NCI-H526 treated with DMSO at 0.1 percent for 48 hours (cell line): ENCODE data around the gene EGFR.

ENCODE experiments used
- DNase-seq: peaks from one replicate; lab custom pipeline; 2025; lab: John Stamatoyannopoulos, UW

EGFR gene

DNA sequence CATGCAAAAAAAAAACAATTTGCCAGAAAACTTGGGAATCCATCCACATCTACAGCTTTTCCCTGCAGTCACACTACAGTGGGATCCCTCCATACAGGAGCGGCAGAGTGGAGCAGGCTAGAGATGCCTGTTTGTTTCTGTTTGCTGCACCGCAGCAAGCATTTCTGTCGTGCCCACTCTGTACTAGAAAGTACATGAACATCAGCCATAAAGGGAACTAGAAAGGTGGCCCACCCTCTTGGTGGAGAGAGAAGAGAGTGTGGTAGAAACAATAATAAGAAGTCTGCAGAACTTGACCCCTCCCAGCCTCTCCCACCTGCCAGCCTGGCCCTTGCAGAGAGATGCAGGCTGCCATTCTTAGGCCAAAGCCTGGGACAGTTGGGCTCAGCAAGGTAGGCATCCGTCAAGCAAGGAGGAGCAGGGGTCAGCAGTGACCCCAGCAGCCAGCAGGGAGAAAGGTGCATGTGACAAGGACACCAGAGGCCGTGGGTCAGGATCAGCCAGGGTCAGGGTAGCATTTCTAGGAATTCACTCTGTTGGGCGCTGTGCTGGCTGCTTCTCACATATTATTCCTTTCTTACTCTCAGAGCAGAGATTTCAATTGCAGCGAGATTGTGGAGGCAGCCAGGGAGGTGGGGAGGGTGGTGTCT, 171.8 kb downstream of the EGFR start:
- no peak for DNase-seq

DNA sequence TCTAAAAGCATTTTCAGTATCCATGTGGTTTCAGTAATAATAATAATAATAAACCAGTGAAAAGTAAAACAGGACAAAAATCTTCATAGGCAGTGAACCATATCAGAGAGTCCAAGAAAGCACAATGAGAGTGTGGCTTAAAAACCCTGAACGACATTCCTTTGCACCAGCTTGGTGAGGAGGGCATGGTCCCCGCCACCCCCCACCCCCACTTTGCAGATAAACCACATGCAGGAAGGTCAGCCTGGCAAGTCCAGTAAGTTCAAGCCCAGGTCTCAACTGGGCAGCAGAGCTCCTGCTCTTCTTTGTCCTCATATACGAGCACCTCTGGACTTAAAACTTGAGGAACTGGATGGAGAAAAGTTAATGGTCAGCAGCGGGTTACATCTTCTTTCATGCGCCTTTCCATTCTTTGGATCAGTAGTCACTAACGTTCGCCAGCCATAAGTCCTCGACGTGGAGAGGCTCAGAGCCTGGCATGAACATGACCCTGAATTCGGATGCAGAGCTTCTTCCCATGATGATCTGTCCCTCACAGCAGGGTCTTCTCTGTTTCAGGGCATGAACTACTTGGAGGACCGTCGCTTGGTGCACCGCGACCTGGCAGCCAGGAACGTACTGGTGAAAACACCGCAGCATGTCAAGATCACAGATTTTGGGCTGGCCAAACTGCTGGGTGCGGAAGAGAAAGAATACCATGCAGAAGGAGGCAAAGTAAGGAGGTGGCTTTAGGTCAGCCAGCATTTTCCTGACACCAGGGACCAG, 172.5 kb downstream of the EGFR start:
- no peak for DNase-seq

DNA sequence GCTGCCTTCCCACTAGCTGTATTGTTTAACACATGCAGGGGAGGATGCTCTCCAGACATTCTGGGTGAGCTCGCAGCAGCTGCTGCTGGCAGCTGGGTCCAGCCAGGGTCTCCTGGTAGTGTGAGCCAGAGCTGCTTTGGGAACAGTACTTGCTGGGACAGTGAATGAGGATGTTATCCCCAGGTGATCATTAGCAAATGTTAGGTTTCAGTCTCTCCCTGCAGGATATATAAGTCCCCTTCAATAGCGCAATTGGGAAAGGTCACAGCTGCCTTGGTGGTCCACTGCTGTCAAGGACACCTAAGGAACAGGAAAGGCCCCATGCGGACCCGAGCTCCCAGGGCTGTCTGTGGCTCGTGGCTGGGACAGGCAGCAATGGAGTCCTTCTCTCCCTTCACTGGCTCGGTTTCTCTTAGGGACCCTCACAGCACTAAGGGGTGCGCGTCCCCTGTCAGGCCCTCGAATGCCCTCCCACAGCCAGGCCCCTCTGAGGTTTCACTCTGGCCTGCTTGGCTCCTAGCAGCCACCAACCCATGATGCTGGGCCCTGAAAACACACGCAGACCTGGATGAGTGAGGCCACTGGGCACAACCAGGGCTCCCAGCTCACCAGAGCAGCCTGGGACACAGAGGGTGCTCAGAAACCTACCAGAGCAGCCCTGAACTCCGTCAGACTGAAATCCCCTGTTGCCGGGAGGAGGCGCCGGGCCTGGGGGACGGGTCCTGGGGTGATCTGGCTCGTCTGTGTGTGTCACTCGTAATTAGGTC, 173.3 kb downstream of the EGFR start:
- no peak for DNase-seq

DNA sequence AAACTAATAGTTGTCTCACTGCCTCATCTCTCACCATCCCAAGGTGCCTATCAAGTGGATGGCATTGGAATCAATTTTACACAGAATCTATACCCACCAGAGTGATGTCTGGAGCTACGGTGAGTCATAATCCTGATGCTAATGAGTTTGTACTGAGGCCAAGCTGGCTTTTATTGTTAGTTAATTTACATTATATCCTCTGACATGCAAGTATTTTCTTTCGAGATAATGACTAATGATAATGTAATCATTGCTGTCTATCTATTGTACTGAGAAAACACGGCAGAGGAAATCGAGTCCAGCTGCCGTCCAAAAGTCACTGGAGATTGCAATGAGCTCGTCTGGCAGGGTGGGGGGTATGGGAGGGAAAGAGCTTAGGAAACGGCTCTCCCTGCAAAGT, 173.9 kb downstream of the EGFR start:
- no peak for DNase-seq

DNA sequence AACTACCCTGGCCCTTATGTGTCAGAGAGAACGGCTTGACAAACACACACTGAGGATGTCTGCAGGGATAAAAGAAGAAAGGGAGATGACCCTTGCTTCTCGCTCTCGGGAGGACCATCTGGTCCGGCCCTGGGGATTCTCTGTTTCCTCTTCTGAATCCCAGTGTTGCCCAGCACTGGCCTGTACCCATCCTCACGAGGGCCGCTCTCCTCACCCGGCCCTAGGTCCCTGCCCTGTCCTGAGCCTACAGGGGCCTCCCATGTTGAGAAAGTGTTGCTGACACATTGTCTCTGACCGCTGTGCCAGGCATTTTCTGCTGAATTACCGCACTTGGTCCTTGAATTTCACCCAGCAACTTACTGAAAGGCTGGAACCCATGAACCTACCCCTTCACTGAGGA, 174.4 kb downstream of the EGFR start:
- DNase-seq: no peak

DNA sequence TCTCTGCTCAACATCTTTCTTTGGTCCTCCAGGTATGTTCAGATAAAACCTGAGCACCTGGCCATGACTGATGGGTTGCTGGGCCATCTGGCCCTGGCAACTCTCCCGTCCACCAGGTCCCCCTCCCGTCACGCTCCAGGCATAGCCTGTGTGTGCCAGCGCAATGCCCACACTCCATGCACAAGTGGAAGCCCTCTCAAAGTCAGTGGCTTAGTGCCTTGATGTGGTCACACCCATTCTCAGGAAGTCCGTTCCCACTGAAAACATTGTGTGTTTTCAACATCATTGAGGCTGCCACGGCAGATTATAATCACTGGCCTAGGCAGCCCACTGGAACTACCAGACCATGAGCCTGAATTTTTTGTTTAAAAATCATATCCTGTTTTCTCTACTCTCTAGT, 175.7 kb downstream of the EGFR start:
- DNase-seq: no peak

DNA sequence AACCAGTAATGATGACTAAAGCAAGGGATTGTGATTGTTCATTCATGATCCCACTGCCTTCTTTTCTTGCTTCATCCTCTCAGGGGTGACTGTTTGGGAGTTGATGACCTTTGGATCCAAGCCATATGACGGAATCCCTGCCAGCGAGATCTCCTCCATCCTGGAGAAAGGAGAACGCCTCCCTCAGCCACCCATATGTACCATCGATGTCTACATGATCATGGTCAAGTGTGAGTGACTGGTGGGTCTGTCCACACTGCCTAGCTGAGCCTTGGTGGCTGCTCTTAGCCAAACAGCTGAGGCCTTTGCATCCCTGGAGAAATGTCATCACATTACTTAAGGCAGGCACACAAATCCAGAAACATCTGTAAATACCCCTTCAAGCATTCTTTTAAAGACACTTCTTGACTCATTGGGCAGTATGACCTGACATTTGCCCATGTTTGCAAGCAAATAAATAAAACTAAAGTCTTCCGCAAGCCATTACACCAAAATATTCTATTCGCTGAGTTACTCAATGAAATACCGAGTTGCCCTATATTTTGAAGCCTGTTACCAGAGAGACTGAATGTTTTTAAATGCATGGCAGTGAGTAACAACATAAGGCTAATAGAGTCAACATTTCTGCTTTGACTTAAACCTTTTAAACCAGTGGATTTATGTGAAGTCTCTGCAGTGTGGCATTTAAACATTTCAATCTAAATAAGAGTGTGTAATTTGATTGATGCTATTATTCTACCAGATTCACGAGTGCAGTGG, 180.0 kb downstream of the EGFR start:
- no peak for DNase-seq

DNA sequence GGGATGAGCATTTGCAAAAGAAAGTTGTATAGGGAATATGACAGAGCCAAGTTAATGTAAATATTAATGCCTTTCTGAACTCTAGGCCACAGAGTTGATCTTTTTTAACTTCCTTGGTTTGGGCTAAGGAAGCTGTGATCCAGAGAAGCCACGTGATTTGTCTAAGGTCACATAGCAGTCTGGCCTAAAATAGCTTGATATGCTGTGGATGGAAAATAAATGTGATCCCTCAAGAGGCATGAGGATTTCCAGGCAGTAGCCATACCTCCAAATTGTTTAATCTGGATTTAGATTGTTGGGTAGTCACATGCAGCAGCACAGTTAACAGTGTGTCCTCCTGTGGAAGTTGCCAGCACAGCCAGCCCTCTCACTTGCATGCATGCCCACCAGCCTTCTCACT, 180.6 kb downstream of the EGFR start:
- DNase-seq: no peak

DNA sequence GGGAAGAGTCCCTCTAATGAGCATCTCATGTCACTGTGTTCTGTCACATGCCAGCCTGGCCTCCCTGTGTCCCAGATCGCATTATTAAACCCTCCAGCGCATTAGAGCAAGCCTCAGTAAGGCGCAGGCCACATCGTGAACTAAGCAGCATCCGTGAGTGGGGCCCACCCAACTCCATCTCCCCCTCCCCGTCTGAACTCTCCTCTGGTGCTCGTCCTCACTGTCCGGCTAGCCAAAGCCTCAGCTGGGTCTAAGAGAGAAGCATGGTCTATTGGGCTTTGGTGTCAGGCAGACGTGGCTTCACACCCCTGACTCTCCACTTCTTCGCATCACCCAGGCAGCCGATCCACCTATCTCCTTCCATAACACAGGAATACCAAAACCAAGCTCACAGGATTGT, 181.6 kb downstream of the EGFR start:
- DNase-seq: no peak

DNA sequence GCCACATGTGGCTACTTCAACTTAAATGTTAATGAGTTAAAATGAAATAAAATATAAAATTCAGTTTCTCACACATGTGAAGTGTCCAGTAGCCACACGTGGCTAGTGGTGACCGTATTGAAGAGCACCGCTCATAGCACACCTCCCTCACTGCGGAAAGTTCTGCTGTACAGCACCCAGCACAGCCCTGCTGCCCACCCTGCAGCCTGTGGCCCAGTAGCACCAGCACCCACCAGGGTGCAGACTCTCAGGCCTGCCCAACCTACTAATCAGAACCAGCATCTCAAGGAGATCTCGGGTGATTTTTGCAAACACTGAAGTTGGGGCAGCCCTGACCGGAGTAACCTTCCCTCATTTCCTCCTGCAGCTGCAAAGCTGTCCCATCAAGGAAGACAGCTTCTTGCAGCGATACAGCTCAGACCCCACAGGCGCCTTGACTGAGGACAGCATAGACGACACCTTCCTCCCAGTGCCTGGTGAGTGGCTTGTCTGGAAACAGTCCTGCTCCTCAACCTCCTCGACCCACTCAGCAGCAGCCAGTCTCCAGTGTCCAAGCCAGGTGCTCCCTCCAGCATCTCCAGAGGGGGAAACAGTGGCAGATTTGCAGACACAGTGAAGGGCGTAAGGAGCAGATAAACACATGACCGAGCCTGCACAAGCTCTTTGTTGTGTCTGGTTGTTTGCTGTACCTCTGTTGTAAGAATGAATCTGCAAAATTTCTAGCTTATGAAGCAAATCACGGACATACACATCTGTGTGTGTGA, 183.5 kb downstream of the EGFR start:
- no peak for DNase-seq

DNA sequence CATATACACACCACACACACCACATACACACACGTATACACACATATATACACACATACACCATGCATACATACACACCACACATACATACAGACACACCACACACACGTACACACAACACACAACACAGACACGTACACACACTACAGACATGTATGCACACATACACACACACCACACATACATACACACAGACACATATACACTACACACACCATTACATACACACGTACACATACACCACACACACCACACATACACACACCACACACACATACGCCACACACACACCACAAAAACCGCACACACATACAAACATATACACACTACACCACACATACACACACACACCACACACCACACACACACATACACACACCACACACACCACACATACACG, 184.5 kb downstream of the EGFR start:
- no peak for DNase-seq

DNA sequence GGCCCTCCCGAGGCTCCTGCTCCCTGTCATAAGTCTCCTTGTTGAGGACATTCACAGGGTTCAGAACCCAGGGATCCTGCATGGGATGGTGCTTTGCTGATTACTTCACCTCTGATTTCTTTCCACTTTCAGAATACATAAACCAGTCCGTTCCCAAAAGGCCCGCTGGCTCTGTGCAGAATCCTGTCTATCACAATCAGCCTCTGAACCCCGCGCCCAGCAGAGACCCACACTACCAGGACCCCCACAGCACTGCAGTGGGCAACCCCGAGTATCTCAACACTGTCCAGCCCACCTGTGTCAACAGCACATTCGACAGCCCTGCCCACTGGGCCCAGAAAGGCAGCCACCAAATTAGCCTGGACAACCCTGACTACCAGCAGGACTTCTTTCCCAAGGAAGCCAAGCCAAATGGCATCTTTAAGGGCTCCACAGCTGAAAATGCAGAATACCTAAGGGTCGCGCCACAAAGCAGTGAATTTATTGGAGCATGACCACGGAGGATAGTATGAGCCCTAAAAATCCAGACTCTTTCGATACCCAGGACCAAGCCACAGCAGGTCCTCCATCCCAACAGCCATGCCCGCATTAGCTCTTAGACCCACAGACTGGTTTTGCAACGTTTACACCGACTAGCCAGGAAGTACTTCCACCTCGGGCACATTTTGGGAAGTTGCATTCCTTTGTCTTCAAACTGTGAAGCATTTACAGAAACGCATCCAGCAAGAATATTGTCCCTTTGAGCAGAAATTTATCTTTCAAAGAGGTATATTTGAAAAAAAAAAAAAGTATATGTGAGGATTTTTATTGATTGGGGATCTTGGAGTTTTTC, 186.5 kb downstream of the EGFR start:
- DNase-seq: no peak

DNA sequence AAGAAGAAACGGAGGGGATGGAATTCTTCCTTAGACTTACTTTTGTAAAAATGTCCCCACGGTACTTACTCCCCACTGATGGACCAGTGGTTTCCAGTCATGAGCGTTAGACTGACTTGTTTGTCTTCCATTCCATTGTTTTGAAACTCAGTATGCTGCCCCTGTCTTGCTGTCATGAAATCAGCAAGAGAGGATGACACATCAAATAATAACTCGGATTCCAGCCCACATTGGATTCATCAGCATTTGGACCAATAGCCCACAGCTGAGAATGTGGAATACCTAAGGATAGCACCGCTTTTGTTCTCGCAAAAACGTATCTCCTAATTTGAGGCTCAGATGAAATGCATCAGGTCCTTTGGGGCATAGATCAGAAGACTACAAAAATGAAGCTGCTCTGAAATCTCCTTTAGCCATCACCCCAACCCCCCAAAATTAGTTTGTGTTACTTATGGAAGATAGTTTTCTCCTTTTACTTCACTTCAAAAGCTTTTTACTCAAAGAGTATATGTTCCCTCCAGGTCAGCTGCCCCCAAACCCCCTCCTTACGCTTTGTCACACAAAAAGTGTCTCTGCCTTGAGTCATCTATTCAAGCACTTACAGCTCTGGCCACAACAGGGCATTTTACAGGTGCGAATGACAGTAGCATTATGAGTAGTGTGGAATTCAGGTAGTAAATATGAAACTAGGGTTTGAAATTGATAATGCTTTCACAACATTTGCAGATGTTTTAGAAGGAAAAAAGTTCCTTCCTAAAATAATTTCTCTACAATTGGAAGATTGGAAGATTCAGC, 187.6 kb downstream of the EGFR start:
- no peak for DNase-seq

DNA sequence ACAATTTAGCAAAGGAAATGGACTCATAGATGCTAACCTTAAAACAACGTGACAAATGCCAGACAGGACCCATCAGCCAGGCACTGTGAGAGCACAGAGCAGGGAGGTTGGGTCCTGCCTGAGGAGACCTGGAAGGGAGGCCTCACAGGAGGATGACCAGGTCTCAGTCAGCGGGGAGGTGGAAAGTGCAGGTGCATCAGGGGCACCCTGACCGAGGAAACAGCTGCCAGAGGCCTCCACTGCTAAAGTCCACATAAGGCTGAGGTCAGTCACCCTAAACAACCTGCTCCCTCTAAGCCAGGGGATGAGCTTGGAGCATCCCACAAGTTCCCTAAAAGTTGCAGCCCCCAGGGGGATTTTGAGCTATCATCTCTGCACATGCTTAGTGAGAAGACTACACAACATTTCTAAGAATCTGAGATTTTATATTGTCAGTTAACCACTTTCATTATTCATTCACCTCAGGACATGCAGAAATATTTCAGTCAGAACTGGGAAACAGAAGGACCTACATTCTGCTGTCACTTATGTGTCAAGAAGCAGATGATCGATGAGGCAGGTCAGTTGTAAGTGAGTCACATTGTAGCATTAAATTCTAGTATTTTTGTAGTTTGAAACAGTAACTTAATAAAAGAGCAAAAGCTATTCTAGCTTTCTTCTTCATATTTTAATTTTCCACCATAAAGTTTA, 188.8 kb downstream of the EGFR start:
- DNase-seq: no peak

DNA sequence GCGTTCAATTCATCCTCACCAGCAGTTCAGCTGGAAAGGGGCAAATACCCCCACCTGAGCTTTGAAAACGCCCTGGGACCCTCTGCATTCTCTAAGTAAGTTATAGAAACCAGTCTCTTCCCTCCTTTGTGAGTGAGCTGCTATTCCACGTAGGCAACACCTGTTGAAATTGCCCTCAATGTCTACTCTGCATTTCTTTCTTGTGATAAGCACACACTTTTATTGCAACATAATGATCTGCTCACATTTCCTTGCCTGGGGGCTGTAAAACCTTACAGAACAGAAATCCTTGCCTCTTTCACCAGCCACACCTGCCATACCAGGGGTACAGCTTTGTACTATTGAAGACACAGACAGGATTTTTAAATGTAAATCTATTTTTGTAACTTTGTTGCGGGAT, 190.5 kb downstream of the EGFR start:
- no peak for DNase-seq

DNA sequence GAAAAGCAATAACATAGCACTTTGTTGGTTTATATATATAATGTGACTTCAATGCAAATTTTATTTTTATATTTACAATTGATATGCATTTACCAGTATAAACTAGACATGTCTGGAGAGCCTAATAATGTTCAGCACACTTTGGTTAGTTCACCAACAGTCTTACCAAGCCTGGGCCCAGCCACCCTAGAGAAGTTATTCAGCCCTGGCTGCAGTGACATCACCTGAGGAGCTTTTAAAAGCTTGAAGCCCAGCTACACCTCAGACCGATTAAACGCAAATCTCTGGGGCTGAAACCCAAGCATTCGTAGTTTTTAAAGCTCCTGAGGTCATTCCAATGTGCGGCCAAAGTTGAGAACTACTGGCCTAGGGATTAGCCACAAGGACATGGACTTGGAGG, 191.4 kb downstream of the EGFR start:
- no peak for DNase-seq

DNA sequence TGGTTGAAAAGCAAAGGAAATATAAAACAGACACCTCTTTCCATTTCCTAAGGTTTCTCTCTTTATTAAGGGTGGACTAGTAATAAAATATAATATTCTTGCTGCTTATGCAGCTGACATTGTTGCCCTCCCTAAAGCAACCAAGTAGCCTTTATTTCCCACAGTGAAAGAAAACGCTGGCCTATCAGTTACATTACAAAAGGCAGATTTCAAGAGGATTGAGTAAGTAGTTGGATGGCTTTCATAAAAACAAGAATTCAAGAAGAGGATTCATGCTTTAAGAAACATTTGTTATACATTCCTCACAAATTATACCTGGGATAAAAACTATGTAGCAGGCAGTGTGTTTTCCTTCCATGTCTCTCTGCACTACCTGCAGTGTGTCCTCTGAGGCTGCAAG, 191.9 kb downstream of the EGFR start:
- no peak for DNase-seq

DNA sequence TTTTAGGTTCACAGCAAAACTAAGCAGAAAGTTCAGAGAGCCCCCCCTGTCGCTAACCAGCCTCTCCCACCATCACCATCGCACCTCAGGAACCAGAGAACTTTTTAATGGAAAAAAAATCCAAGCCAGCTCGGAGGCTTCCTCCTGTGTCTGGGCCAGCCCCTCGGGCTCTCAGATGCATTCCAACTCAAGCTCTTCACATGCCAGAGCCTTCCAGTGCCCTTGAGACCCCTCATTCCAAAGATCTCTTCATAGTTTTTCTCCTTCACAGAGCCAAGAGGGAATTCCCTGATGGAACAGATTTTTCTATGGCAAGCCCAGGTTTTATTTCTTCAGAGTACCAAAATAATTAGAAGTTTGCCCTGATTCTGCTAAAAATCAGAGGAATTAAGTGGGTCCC, 192.9 kb downstream of the EGFR start:
- no peak for DNase-seq

DNA sequence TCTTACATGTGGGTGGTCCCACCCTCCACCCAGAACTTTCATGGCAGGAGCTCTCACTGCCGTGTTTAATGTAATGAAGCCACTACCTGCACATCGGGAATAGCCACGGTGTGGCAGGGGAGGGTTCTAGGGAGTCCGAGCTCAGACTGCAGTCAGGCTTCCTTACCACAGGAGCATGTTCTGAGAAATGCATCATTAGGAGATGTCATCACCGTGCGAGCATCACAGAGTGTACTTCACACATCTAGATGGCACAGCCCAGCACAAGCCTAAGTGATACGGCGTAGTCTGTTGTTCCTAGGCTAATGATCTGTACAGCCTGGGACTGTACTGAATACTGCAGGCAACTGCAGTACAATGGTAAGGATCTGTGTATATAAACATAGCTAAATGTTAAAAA, 193.4 kb downstream of the EGFR start:
- DNase-seq: no peak
